ENCODE data around the gene EPGN. TPM values are rescaled to one million over a fixed set of nuclear protein-coding genes. Genes with fewer than 3 reads are reported as not detected.
A peak's percentile ranks its signal among the peaks of the same experiment; 100 is the strongest.

The EPGN gene
- total and polyA plus RNA-seq, 2 donors (not counting 3 experiments of a cell fraction or from before 2014, with no cell fraction given): 1.2 TPM; not detected in 1

DNA sequence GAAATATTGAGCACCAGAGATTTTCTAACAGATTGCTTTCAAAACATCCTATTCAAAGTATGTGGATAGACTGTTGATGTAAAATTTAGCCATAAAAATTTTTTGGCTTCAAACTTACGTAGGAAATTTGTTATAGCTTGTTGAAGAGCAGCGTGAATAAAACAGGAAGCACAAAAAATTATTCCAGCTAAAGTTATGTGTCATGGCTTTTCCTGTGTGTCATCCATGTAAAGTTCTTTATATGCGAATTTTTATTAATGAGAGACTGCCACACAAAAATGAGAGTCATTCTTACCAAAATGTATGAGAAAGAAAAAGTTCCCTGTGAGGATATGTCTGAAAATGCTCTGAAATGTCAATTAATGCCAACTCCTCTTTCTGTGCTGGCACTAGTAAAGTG lies 19.5 kb downstream of the EPGN start:
- Histone ChIP-seq H3K4me1 (ENCODE audit: control insufficient read depth, extremely low read depth, insufficient read depth, low read length) (peaks cover 20% of the 10 kb centered on the region), H2AFZ (ENCODE audit: low read depth, low read length) (peak overlapping the region; percentile 85), H4K20me1 (replicated peaks; ENCODE audit: control insufficient read depth, extremely low read depth, insufficient read depth, low read length) (no peaks in the 10 kb centered on the region), H3K9me3 (replicated peaks; ENCODE audit: control insufficient read depth, insufficient read depth, low read length) (no peaks in the 10 kb centered on the region), H3K27ac (ENCODE audit: insufficient read depth, low read depth, low read length) (peak overlapping the region; percentile 65), H3K9me1 (replicated peaks; ENCODE audit: control insufficient read depth, extremely low read depth, insufficient read depth, low read length) (no peaks in the 10 kb centered on the region), H3K4me2 (ENCODE audit: insufficient read depth, low read length) (peak overlapping the region; percentile 86), H3K27me3 (ENCODE audit: control insufficient read depth in 2 of 2, insufficient read depth in 2 of 2, low read length in 2 of 2) (no peaks in the 10 kb centered on the region), H3K36me3 (ENCODE audit: control insufficient read depth in 2 of 2, extremely low read depth in 1 of 2, insufficient read depth in 2 of 2, low read length in 2 of 2) (no peaks in the 10 kb centered on the region), H3K79me2 (ENCODE audit: control insufficient read depth, insufficient read depth, low read length) (no peaks in the 10 kb centered on the region), H3K9ac (replicated peaks; ENCODE audit: extremely low read depth, insufficient read depth, low read length) (peak overlapping the region; percentile 60), H3K4me3 (replicated peaks in 1 of 3; ENCODE audit: insufficient read depth in 1 of 3, low read depth in 1 of 3, low read length in 3 of 3) (peak overlapping the region in 1 of 3 experiments; percentile 19)
- FAIRE-seq: peak; percentile 84
- intact Hi-C loops (cut with micrococcal nuclease): loop anchor here (10.0 kb wide), 1 partner anchor 607 kb away; the partner anchor contains the start of gene PARM1
- peak; percentile 76 for TF ChIP-seq JUN (IDR thresholded peaks at IDR 0.05; ENCODE audit: borderline replicate concordance, insufficient read depth, insufficient read length, low read depth)
- TF ChIP-seq MYC (IDR thresholded peaks at IDR 0.05; ENCODE audit: low read depth, low read length): no peak
- TF ChIP-seq, protein P1, sequence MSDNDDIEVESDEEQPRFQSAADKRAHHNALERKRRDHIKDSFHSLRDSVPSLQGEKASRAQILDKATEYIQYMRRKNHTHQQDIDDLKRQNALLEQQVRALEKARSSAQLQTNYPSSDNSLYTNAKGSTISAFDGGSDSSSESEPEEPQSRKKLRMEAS (IDR thresholded peaks at IDR 0.05; ENCODE audit: insufficient read depth, insufficient read length): no peak
- TF ChIP-seq POLR2A (IDR thresholded peaks at IDR 0.05; ENCODE audit: low read depth, low read length): no peak
- peak; percentile 69 for TF ChIP-seq FOS (IDR thresholded peaks at IDR 0.05; ENCODE audit: borderline replicate concordance, insufficient read depth, low read length)
- peak; percentile 21 for TF ChIP-seq POLR2AphosphoS5 (IDR thresholded peaks at IDR 0.05; ENCODE audit: insufficient read depth, low read depth, low read length)
- BruUV-seq (replicated peaks): TSS peak; percentile 45
- CTCF ChIA-PET: interaction anchor here (0.9 to 4.3 kb wide), 8 partner anchors 10 to 347 kb away, joined by 3 to 27 read pairs (median 6); no protein-coding TSS in a partner anchor
- POLR2A ChIA-PET: no interaction called here
- dilution Hi-C loops (cut with MboI; ENCODE audit: extremely low pct_ligation_motif_present, low sequenced_read_pairs): no loop called here
- peak; percentile 78 for DNase-seq (ENCODE audit: low read depth, low spot score)

DNA sequence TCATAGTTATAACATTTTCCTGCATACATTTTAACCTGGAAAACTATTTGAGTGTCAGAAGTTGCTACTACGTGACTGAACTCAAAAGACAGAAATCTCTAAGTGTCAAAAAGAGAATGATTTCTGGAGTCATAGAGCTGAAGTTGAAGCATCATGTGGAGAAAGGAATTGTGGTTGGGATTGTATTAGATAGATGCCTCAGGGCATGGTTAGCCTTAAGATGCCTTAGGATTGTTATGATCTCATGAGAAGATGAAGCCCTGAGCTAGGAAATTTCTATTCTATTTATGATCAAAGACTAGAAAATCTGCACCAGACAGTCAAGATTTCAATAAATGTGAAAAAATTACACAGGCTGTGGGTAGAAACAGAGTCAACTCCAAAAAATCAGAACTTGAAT lies 20.2 kb downstream of the EPGN start:
- FAIRE-seq (no peak), DNase-seq (ENCODE audit: low read depth, low spot score) (no peak)
- H3K4me3 ChIP-seq (replicated peaks in 1 of 3; ENCODE audit: insufficient read depth in 1 of 3, low read depth in 1 of 3, low read length in 3 of 3): no peak overlapping the region
- no peaks in the 10 kb centered on the region for H3K27me3 ChIP-seq (ENCODE audit: control insufficient read depth in 2 of 2, insufficient read depth in 2 of 2, low read length in 2 of 2)
- no peak overlapping the region for H2AFZ ChIP-seq (ENCODE audit: low read depth, low read length)
- dilution Hi-C loops (cut with MboI; ENCODE audit: extremely low pct_ligation_motif_present, low sequenced_read_pairs) (no loop called here), intact Hi-C loops (cut with micrococcal nuclease) (loop anchor here (10.0 kb wide), 1 partner anchor 606 kb away; the partner anchor contains the start of gene PARM1)
- peak overlapping the region; percentile 65 for H3K27ac ChIP-seq (ENCODE audit: insufficient read depth, low read depth, low read length)
- no peak overlapping the region for H3K4me2 ChIP-seq (ENCODE audit: insufficient read depth, low read length)
- CTCF ChIA-PET: interaction anchor here (0.8 to 4.3 kb wide), 9 partner anchors 8 to 346 kb away, joined by 3 to 27 read pairs (median 5); no protein-coding TSS in a partner anchor
- H4K20me1 ChIP-seq (replicated peaks; ENCODE audit: control insufficient read depth, extremely low read depth, insufficient read depth, low read length): no peaks in the 10 kb centered on the region
- no peaks in the 10 kb centered on the region for H3K79me2 ChIP-seq (ENCODE audit: control insufficient read depth, insufficient read depth, low read length)
- BruUV-seq (replicated peaks): no TSS peak
- peaks cover 20% of the 10 kb centered on the region for H3K4me1 ChIP-seq (ENCODE audit: control insufficient read depth, extremely low read depth, insufficient read depth, low read length)
- H3K36me3 ChIP-seq (ENCODE audit: control insufficient read depth in 2 of 2, extremely low read depth in 1 of 2, insufficient read depth in 2 of 2, low read length in 2 of 2): no peaks in the 10 kb centered on the region
- POLR2A ChIA-PET: no interaction called here
- no peak overlapping the region for H3K9ac ChIP-seq (replicated peaks; ENCODE audit: extremely low read depth, insufficient read depth, low read length)
- no peak for TF ChIP-seq MYC (IDR thresholded peaks at IDR 0.05; ENCODE audit: low read depth, low read length)
- TF ChIP-seq, protein P1 (IDR thresholded peaks at IDR 0.05; ENCODE audit: insufficient read depth, insufficient read length): no peak
- TF ChIP-seq GATA2 (IDR thresholded peaks at IDR 0.05; ENCODE audit: insufficient read depth, insufficient read length, low read depth, low read length): no peak
- TF ChIP-seq EZH2 (IDR thresholded peaks at IDR 0.05; ENCODE audit: borderline replicate concordance, low read depth, low read length, severe bottlenecking): no peak
- TF ChIP-seq, protein P2, sequence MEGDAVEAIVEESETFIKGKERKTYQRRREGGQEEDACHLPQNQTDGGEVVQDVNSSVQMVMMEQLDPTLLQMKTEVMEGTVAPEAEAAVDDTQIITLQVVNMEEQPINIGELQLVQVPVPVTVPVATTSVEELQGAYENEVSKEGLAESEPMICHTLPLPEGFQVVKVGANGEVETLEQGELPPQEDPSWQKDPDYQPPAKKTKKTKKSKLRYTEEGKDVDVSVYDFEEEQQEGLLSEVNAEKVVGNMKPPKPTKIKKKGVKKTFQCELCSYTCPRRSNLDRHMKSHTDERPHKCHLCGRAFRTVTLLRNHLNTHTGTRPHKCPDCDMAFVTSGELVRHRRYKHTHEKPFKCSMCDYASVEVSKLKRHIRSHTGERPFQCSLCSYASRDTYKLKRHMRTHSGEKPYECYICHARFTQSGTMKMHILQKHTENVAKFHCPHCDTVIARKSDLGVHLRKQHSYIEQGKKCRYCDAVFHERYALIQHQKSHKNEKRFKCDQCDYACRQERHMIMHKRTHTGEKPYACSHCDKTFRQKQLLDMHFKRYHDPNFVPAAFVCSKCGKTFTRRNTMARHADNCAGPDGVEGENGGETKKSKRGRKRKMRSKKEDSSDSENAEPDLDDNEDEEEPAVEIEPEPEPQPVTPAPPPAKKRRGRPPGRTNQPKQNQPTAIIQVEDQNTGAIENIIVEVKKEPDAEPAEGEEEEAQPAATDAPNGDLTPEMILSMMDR (IDR thresholded peaks at IDR 0.05; ENCODE audit: extremely low read depth in 1 of 2, insufficient read depth in 1 of 2, low read depth in 1 of 2, low read length in 2 of 2): no peak
- TF ChIP-seq FOS (IDR thresholded peaks at IDR 0.05; ENCODE audit: borderline replicate concordance, insufficient read depth, low read length): no peak
- no peak for TF ChIP-seq POLR2AphosphoS5 (IDR thresholded peaks at IDR 0.05; ENCODE audit: insufficient read depth, low read depth, low read length)
- TF ChIP-seq JUN (IDR thresholded peaks at IDR 0.05; ENCODE audit: borderline replicate concordance, insufficient read depth, insufficient read length, low read depth): no peak
- no peak for TF ChIP-seq POLR2A (IDR thresholded peaks at IDR 0.05; ENCODE audit: low read depth, low read length)
- no peaks in the 10 kb centered on the region for H3K9me3 ChIP-seq (replicated peaks; ENCODE audit: control insufficient read depth, insufficient read depth, low read length)
- no peaks in the 10 kb centered on the region for H3K9me1 ChIP-seq (replicated peaks; ENCODE audit: control insufficient read depth, extremely low read depth, insufficient read depth, low read length)
